ENCODE measurements around the gene DES.

DES gene

DNA sequence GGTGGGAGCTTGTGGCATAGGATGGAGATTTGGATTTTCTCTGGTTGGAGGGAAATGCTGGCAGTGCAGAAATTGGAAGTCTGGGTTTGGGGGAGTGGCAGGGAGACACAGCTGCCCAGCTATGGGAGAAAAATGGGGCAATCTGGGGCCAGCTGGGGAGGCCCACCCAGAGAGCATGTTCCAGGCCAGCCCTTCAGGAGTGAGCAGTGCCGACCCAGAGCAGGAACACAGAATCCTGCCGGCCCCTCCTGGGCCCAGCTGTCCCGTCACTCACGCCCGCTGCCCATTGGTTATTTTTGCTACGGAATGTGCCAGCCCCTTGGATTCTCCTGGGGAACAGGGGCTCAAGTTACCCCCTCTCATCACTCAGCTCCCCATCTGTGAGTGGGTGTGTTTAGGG is 21.3 kb downstream of the DES start:
- H3K4me3 ChIP-seq (ENCODE audit: low read depth, low read length) = no peak overlapping the region
- TF ChIP-seq, protein P1, sequence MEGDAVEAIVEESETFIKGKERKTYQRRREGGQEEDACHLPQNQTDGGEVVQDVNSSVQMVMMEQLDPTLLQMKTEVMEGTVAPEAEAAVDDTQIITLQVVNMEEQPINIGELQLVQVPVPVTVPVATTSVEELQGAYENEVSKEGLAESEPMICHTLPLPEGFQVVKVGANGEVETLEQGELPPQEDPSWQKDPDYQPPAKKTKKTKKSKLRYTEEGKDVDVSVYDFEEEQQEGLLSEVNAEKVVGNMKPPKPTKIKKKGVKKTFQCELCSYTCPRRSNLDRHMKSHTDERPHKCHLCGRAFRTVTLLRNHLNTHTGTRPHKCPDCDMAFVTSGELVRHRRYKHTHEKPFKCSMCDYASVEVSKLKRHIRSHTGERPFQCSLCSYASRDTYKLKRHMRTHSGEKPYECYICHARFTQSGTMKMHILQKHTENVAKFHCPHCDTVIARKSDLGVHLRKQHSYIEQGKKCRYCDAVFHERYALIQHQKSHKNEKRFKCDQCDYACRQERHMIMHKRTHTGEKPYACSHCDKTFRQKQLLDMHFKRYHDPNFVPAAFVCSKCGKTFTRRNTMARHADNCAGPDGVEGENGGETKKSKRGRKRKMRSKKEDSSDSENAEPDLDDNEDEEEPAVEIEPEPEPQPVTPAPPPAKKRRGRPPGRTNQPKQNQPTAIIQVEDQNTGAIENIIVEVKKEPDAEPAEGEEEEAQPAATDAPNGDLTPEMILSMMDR (IDR thresholded peaks at IDR 0.05; ENCODE audit: insufficient read depth, low read depth, low read length, missing control alignments) = no peak
- DNase-seq (ENCODE audit: low read depth) = no peak

DNA sequence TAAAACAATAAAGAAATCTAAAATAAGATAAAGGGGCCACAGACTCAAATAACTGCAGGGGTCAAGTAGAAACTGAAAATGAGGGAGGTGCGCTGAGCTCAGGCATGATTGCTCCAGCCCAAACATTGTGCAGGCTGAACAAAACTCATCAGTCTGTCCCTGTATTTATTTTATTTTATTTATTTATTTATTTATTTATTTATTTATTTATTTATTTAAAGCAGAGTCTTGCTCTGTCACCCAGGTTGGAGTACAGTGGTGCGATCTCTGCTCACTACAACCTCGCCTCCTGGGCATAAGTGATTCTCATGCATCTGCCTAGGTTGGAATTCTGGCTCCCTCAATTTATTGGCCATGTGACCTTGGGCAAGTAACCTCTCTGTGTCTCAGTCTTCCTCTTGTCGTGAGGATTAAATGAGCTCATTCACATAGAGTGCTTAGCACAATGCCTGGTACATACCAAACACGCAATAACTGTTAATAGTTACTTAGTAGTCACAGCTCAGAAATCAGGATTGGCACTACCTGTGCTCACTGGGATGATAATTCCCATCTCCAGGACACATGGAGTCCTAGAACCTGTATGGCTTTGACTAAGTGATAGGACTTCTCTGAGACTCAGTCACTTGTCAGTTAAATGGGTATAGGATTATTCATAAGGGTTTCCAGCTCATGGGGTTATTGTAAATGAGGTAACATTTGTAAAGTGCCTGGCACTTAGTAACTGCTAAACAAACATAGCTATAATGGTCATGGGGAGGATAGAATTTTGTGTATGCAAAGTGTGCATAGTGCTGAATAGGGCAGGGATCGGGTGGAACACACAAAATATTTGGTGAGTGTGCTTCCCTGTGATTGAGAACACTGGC is 22.4 kb downstream of the DES start:
- TF ChIP-seq, protein P1 (IDR thresholded peaks at IDR 0.05; ENCODE audit: insufficient read depth, low read depth, low read length, missing control alignments) = no peak
- no peak overlapping the region for H3K4me3 ChIP-seq (ENCODE audit: low read depth, low read length)
- no peak for DNase-seq (ENCODE audit: low read depth)

DNA sequence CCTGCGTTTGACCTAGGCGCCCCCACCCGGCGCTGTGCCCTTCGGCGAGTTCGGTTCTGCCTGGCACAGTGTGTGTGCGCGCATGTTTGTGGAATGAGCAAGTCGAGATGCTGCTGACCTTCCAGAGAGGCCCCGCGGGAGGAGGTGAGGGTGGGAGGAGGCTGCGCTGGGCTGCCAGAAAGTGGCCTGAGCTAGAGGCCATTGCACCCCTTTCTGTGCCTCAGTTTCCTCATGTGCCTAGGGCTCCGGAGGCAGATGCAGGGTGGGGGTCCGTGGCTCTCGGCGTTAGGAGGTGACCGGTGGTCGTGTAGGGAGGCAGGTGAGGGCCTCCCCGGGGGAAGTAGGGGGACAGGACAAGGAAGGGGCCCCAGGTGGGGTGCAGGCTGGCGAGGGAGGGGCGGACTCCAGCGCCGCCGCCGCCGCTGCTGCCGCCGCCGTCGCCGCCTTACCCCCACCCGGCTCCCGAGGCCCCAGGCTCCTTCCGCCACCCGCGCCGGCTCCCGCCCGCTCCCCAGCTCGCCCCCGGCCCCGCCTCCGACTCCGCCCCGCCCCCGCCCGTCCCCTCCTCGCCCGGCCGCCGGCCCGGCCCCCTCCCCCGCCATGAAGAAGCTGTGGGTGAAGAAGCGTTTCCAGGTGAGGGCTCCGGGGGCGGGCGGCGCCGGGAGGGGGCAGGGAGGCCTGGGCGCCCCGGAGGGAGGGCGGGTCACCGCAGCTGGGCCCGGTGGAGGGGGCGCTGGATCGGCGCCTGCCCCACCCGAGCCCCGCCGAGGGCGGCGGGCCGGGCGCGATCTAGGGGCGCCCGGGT is 23.5 kb downstream of the DES start:
- no peak overlapping the region for H3K4me3 ChIP-seq (ENCODE audit: low read depth, low read length)
- DNase-seq (ENCODE audit: low read depth) = no peak
- TF ChIP-seq, protein P1 (IDR thresholded peaks at IDR 0.05; ENCODE audit: insufficient read depth, low read depth, low read length, missing control alignments) = no peak

DNA sequence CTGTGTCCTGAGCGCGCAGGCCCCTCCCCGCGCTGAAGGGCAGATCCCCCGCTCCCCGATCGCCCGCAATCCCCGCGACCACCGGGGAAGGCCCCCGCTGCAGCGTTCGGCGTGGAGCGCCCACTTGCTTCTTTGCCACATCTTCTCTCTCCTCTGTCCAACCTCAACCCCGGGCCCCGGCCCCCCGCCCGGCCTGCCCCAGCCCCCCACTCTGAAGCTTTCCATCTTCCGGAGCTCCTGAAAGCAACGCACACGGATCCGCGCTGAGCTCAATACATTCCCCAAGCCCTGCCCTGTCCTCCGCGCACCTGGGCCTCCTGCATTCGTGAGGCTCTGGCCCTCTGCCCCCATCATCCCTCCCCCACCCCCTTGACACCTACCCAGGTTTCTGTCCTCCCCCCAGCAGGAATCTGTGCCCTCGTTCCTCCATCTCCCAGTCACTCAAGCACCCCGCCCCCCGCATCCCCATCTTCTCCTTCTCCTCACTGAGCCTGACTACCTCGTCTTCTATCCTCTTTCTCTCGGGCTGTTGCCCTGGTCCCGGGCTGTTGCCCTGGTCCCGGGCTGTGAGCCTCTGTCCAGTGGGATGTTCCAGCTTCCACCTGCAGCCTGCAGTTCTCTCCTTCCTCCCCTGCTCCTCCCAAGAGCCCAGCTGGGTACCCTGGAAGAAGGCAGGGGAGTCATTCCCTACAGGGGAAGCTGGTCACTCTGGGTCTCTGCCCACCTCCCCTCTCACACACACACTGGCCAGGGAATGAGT is 24.3 kb downstream of the DES start:
- no peak for DNase-seq (ENCODE audit: low read depth)
- TF ChIP-seq, protein P1 (IDR thresholded peaks at IDR 0.05; ENCODE audit: insufficient read depth, low read depth, low read length, missing control alignments) = no peak
- no peak overlapping the region for H3K4me3 ChIP-seq (ENCODE audit: low read depth, low read length)

DNA sequence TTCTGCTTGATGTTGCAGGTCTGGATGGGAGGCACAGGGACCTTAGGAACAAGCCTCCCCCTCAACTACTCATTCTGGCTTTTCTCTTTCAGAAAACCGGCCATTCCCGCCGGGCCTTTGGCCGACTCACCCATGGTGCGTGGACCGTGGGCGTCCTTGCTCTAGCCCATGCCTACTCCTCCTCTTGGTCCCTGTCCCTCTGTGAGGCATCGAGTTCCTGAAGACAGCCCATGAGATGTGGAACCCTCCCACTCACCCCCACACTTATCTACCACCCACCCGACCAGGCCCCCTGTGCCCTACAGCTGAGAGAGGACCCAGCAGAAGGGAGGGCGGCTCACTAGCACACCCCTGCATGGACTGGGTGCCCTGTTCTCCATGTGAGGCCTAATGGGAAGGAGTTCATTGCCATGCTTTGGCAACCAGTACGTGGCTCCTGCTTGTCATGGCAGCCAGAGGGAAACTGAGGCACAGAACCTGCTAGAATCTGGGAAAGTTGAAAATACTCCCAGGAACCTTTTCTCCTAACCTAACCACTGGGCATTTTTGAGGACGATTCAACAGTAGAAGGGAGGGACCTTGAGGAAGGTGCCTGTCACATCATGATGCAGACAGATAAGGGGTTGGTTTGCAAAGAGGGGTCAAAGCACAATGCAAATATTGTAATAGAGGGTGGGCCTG is 25.0 kb downstream of the DES start:
- DNase-seq (ENCODE audit: low read depth) = no peak
- TF ChIP-seq, protein P1 (IDR thresholded peaks at IDR 0.05; ENCODE audit: insufficient read depth, low read depth, low read length, missing control alignments) = no peak
- H3K4me3 ChIP-seq (ENCODE audit: low read depth, low read length) = no peak overlapping the region

DNA sequence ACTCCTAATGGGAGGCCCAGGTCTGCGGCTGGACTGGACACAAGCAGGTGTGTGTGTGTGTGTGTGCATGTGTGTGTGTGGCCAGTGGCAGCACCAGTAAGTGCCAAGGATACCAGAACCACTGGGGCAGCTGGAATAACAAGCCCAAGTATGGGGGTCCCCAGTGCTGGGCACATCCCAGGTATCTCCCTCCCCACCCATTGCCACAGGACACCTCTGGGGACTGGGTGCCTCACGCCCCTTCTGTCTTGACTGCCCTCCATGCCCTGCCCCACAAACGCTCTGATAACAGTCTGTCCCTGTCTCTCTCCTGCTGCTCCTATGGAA is 25.5 kb downstream of the DES start:
- no peak for DNase-seq (ENCODE audit: low read depth)
- H3K4me3 ChIP-seq (ENCODE audit: low read depth, low read length) = no peak overlapping the region
- TF ChIP-seq, protein P1 (IDR thresholded peaks at IDR 0.05; ENCODE audit: insufficient read depth, low read depth, low read length, missing control alignments) = no peak

Data from GM12865 (cell line).